NOMO-1 (cell line): ENCODE results near the gene MEGF11.

ENCODE experiments used
- DNase-seq, 2 experiments: peaks; one replicate each; lab custom pipeline; 2025; ENCODE audit not compliant: unreplicated experiment in 2 of 2; lab: John Stamatoyannopoulos, UW

MEGF11 gene

GRCh38 chr15:65936282-65936681 lies 317.3 kb downstream of the MEGF11 start:
- DNase-seq, result no peak

GRCh38 chr15:65935391-65935790 lies 318.2 kb downstream of the MEGF11 start:
- no peak for DNase-seq

- no peak for DNase-seq
These were observed 322.3 kb downstream of the MEGF11 start for GRCh38 chr15:65931221-65931620.

- no peak for DNase-seq
These were observed 323.4 kb downstream of the MEGF11 start for GRCh38 chr15:65930134-65930533.

- DNase-seq, result no peak
These were observed 324.0 kb downstream of the MEGF11 start for GRCh38 chr15:65929573-65929972.

GRCh38 chr15:65927545-65927944 lies 326.0 kb downstream of the MEGF11 start:
- DNase-seq, result no peak

- DNase-seq, result no peak
These were observed 326.7 kb downstream of the MEGF11 start for GRCh38 chr15:65926899-65927298.

- no peak for DNase-seq
These were observed 327.1 kb downstream of the MEGF11 start for GRCh38 chr15:65926459-65926858.

- DNase-seq, result no peak
These were observed 328.2 kb downstream of the MEGF11 start for GRCh38 chr15:65925338-65925737.

- DNase-seq, result no peak
These were observed 329.5 kb downstream of the MEGF11 start for GRCh38 chr15:65924004-65924403.

GRCh38 chr15:65923264-65923663 lies 330.3 kb downstream of the MEGF11 start:
- DNase-seq, result no peak

GRCh38 chr15:65922621-65923020 lies 330.9 kb downstream of the MEGF11 start:
- no peak for DNase-seq

GRCh38 chr15:65921780-65922179 lies 331.8 kb downstream of the MEGF11 start:
- no peak for DNase-seq

GRCh38 chr15:65920825-65921309 lies 332.7 kb downstream of the MEGF11 start:
- DNase-seq, result no peak

- no peak for DNase-seq
These were observed 333.4 kb downstream of the MEGF11 start for GRCh38 chr15:65920121-65920520.

GRCh38 chr15:65919353-65919752 lies 334.2 kb downstream of the MEGF11 start:
- no peak for DNase-seq

GRCh38 chr15:65918945-65919344 lies 334.6 kb downstream of the MEGF11 start:
- no peak for DNase-seq

- DNase-seq, result no peak
These were observed 335.1 kb downstream of the MEGF11 start for GRCh38 chr15:65918357-65918920.

GRCh38 chr15:65917936-65918335 lies 335.6 kb downstream of the MEGF11 start:
- DNase-seq, result no peak

- DNase-seq, result no peak
These were observed 336.2 kb downstream of the MEGF11 start for GRCh38 chr15:65917407-65917756.

GRCh38 chr15:65916664-65917406 lies 336.7 kb downstream of the MEGF11 start:
- no peak for DNase-seq

GRCh38 chr15:65916041-65916663 lies 337.4 kb downstream of the MEGF11 start:
- no peak for DNase-seq
